ENCODE measurements around the gene FKRP. TPM values are rescaled to one million over a fixed set of nuclear protein-coding genes. Genes with fewer than 3 reads are reported as not detected.
A peak's percentile ranks its signal among the peaks of the same experiment; 100 is the strongest.

The FKRP gene
- total RNA-seq, 2 donors from 2014 or later: 8.4 to 10.4 TPM

DNA sequence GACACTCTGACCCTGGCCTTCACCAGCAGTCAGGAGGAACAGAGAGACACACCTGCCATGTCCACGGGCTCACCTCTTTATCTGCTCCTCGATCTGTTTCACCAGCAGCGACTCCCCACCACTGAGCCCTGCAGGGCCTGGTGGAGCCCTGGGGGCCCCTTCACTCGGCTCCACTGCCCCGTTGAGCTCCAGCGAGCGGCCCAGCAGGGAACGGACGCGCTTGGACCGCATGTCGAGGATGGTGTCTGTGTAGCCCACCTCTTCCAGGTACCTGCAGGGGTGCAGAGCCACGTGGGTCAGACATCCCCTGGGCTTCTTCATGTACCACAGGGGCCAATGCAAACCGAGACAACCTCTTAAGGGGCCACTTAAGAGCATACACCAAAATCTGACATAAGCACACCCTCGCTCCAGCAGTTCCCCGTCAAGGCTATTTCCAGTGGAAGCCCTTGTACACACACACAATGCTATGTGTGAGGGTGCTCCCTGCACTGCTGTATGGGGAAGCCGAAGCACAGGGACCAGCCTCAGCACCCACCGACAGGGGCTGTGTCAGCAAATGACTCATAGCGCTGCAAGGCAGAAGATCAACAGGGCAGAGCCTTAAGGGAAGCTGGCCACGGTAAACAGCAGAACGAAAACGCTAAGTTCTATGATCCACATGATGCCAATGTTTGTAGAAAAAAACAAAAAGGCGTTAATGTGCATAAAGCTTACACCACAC is 12.7 kb upstream of the FKRP start:
- Histone ChIP-seq H3K9me3 (no peaks in the 10 kb centered on the region), H3K4me3 (no peak overlapping the region), H3K9ac (ENCODE audit: low read depth in 2 of 2, low read length in 2 of 2) (no peak overlapping the region), H3K36me3 (peaks cover 36% of the 10 kb centered on the region), H3K27ac (peak overlapping the region; percentile 36), H3K4me1 (no peaks in the 10 kb centered on the region), H3K27me3 (no peaks in the 10 kb centered on the region)
- no peak for DNase-seq
- TF ChIP-seq, protein P1, sequence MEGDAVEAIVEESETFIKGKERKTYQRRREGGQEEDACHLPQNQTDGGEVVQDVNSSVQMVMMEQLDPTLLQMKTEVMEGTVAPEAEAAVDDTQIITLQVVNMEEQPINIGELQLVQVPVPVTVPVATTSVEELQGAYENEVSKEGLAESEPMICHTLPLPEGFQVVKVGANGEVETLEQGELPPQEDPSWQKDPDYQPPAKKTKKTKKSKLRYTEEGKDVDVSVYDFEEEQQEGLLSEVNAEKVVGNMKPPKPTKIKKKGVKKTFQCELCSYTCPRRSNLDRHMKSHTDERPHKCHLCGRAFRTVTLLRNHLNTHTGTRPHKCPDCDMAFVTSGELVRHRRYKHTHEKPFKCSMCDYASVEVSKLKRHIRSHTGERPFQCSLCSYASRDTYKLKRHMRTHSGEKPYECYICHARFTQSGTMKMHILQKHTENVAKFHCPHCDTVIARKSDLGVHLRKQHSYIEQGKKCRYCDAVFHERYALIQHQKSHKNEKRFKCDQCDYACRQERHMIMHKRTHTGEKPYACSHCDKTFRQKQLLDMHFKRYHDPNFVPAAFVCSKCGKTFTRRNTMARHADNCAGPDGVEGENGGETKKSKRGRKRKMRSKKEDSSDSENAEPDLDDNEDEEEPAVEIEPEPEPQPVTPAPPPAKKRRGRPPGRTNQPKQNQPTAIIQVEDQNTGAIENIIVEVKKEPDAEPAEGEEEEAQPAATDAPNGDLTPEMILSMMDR (IDR thresholded peaks at IDR 0.05): no peak
- intact Hi-C loops (cut with DNase I): no loop called here

DNA sequence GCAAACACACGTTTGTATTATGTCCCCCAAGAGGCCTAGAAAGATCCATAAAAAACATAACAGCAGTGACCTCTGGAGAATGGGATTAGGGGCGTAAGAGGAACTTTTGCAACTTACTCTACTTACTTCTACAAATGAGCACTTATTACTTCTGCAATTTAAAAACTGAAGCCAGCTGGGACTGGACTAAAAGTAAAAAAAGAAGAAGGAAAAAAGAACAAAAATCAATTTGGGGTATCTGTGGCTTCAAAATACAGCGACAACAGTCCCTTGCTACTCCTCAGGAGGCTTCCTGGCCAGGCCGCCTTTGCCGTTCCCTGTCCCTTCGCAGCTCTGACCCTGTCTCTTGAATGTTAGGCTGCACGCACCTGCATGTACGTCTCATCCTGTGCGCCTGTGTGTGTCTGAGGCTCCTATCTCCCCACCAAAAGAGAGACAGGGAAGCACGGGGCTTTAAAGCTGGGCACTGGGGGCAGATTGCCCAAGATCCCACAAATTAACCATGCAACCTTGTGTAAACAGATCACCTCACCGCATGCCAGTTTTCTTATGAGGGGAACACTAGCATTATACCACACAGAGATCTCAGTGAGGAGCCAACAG is 12.1 kb upstream of the FKRP start:
- H3K4me3 ChIP-seq: no peak overlapping the region
- no peaks in the 10 kb centered on the region for H3K4me1 ChIP-seq
- H3K27ac ChIP-seq: peak overlapping the region; percentile 36
- TF ChIP-seq, protein P1 (IDR thresholded peaks at IDR 0.05): no peak
- intact Hi-C loops (cut with DNase I): no loop called here
- no peaks in the 10 kb centered on the region for H3K27me3 ChIP-seq
- no peaks in the 10 kb centered on the region for H3K9me3 ChIP-seq
- peaks cover 38% of the 10 kb centered on the region for H3K36me3 ChIP-seq
- DNase-seq: no peak
- H3K9ac ChIP-seq (ENCODE audit: low read depth in 2 of 2, low read length in 2 of 2): peak overlapping the region in 1 of 2 donors; percentile 24

DNA sequence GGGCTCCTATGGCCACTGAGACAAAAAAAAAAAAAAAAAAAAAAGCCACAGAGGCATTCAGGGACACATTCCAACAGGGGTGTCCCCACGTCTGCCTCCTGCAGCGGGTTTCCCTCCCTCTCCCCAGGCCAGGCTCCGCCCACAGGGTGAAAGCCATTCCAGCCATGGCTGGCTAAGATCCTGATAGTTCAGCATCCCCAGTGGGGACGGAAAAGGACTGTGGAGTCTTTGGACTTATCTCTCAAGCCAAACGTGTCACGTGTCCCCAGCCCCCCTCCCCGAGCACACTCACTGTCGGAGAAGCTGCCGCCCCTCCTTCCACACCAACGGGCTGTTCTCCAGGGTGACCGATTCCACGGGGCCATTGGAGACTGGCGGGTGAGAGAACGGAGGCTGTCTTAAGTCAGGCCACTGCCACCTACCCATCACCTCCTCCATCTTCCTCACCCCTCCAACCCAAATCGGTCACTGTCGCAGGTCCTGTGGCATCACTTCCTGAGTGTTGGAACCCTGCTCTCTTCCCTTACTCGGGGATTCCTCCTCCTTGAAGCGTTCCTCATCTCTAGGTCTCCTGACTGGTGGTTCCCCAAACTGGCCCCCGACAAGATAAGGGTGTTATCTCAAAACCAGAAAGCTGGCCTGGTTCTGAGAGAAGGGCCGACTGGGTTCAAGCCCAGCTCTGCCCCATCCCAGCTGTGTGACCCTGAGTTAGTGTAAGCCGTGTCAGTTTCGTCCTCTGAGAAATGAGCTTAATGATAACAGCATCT is 9.1 kb upstream of the FKRP start:
- DNase-seq: no peak

DNA sequence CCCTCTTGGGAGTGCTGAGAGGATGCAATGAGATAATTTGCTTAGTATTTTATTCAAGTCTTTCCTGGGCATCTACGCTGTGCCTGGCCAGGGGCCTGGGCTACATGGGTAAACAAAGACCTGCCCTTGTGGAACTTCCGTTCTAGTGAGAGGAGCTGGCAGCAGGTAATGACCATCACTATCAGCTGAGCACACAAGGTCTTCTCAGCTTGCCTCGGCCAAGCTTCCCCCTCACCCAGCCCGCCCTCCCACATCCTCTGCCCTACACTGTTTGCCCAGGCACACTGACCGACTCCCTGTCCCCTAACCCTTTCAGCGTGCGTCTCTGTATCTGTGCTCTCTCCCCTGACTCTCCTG is 8.6 kb upstream of the FKRP start:
- no peaks in the 10 kb centered on the region for H3K4me1 ChIP-seq
- H3K4me3 ChIP-seq: no peak overlapping the region
- no peaks in the 10 kb centered on the region for H3K9me3 ChIP-seq
- no peak overlapping the region for H3K9ac ChIP-seq (ENCODE audit: low read depth in 2 of 2, low read length in 2 of 2)
- DNase-seq: no peak
- H3K36me3 ChIP-seq: peaks cover 27% of the 10 kb centered on the region
- TF ChIP-seq, protein P1 (IDR thresholded peaks at IDR 0.05): no peak
- no peak overlapping the region for H3K27ac ChIP-seq
- H3K27me3 ChIP-seq: no peaks in the 10 kb centered on the region
- intact Hi-C loops (cut with DNase I): no loop called here

More for the DNA sequence above, 9.1 kb upstream of the FKRP start:
- Histone ChIP-seq H3K9me3 (no peaks in the 10 kb centered on the region), H3K27ac (no peak overlapping the region), H3K9ac (ENCODE audit: low read depth in 2 of 2, low read length in 2 of 2) (no peak overlapping the region), H3K4me3 (no peak overlapping the region), H3K27me3 (no peaks in the 10 kb centered on the region), H3K36me3 (peaks cover 27% of the 10 kb centered on the region), H3K4me1 (no peaks in the 10 kb centered on the region)
- TF ChIP-seq, protein P1 (IDR thresholded peaks at IDR 0.05): no peak
- intact Hi-C loops (cut with DNase I): no loop called here

DNA sequence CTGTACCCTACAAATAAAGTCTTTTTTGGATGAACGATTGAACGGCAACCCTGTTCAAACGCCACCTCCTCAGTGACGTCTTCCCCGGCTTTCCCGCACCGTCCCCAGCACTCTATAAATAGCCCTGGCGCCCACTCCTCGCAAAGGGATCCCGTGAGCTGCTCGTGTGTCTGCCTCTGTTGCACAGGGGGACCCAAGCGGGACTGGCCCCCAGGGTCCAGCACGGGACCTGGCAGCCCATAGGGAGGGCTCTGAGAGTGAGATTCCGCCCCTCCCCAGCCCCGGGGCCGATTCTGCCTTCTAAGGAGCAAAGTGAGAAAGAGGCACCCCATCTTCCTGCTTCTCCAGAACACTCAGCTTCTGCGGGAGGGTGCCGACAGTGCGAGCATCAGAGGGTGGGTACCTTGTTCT is 8.1 kb upstream of the FKRP start:
- no peaks in the 10 kb centered on the region for H3K4me1 ChIP-seq
- peaks cover 22% of the 10 kb centered on the region for H3K36me3 ChIP-seq
- intact Hi-C loops (cut with DNase I): no loop called here
- no peak for DNase-seq
- no peaks in the 10 kb centered on the region for H3K9me3 ChIP-seq
- H3K27ac ChIP-seq: no peak overlapping the region
- H3K9ac ChIP-seq (ENCODE audit: low read depth in 2 of 2, low read length in 2 of 2): no peak overlapping the region
- H3K4me3 ChIP-seq: no peak overlapping the region
- TF ChIP-seq, protein P1 (IDR thresholded peaks at IDR 0.05): no peak
- H3K27me3 ChIP-seq: no peaks in the 10 kb centered on the region

Measured in colonic mucosa (tissue), 4 donors.